Right ventricle myocardium inferior (tissue), 1 donor: ENCODE measurements around the gene ZNF735. TPM values are rescaled to one million over a fixed set of nuclear protein-coding genes. Genes with fewer than 3 reads are reported as not detected.

Source experiments
- total RNA-seq: library from RNA; stranded (reverse); fragmentation: NEBNext Ultra II Directional; extraction: Animal tissue kit (Norgen Biotek cat#: 25700); gene quantifications from one replicate; pipeline ENCODE4 v1.2.1, GENCODE V29; 2021
- donor health status: DM: no; HTN: yes; CAD: no; lungs with severe emphysema.

ZNF735 gene
- total RNA-seq, 1 donor from 2014 or later = not detected

Other genes with a start within 250 kb of the ZNF735 start
- gene ZNF722, start 208.4 kb upstream of the ZNF735 start, total RNA-seq = not detected
- 1.6 TPM for gene ZNF727, start 161.8 kb upstream of the ZNF735 start, total RNA-seq
- gene ZNF679, start 21.3 kb downstream of the ZNF735 start, total RNA-seq = not detected
- 3.4 TPM for gene ZNF736, start 106.8 kb downstream of the ZNF735 start, total RNA-seq